Stimulated activated naive CD8-positive, alpha-beta T cell treated with anti-CD3 and anti-CD28 coated beads, Interleukin-15, amount 100 ng/mL, for 72 hours (primary cell): ENCODE data around the gene OLFML2B.

Source experiments
- ATAC-seq: fragments of 150-1000 bp; cut with Tn5 transposase; 2 replicates; pipeline ENCODE4 v1.10.0; 2021; ENCODE audit warnings: mild to moderate bottlenecking, moderate library complexity
- DNase-seq, 2 donors: peaks; one replicate each; pipeline ENCODE4 v3.0.0; 2021 to 2022
- H3K27ac Mint-ChIP-seq, 2 donors: one replicate each; pipeline ENCODE4 v1.8.0; 2022; ENCODE audit warnings: mild to moderate bottlenecking in 2 of 2, mixed read lengths in 2 of 2, moderate library complexity in 2 of 2
- H3K27me3 Mint-ChIP-seq: one replicate; pipeline ENCODE4 v1.8.0; 2022; ENCODE audit warnings: mixed read lengths
- H3K4me1 Mint-ChIP-seq: one replicate; pipeline ENCODE4 v1.8.0; 2022; ENCODE audit warnings: mild to moderate bottlenecking, mixed read lengths
- H3K4me3 Mint-ChIP-seq, 2 donors: one replicate each; pipeline ENCODE4 v1.8.0; 2022; ENCODE audit warnings: mild to moderate bottlenecking in 2 of 2, mixed read lengths in 2 of 2, moderate library complexity in 1 of 2
- H3K9me3 Mint-ChIP-seq, 2 donors: one replicate each; pipeline ENCODE4 v1.8.0; 2022; ENCODE audit warnings: mixed read lengths in 2 of 2

The OLFML2B gene

GRCh38 chr1:162003830-162004215, 19.8 kb downstream of the OLFML2B start:
- H3K9me3 Mint-ChIP-seq, result no peaks in the 10 kb centered on the region
- H3K4me3 Mint-ChIP-seq, result no peak overlapping the region
- no peak for DNase-seq
- no peak for ATAC-seq
- peaks cover 18% of the 10 kb centered on the region for H3K4me1 Mint-ChIP-seq
- H3K27me3 Mint-ChIP-seq, result peaks cover 19% of the 10 kb centered on the region
- peak overlapping the region in 1 of 2 donors; percentile 42 for H3K27ac Mint-ChIP-seq

GRCh38 chr1:162003061-162003829, 20.4 kb downstream of the OLFML2B start:
- H3K27me3 Mint-ChIP-seq, result peaks cover 19% of the 10 kb centered on the region
- H3K9me3 Mint-ChIP-seq, result no peaks in the 10 kb centered on the region
- DNase-seq (no peak), ATAC-seq (no peak)
- peak overlapping the region; percentile 42 to 75 for H3K27ac Mint-ChIP-seq
- no peak overlapping the region for H3K4me3 Mint-ChIP-seq
- peaks cover 18% of the 10 kb centered on the region for H3K4me1 Mint-ChIP-seq

- no peak for ATAC-seq
- Mint-ChIP-seq H3K4me3 (no peak overlapping the region), H3K27ac (no peak overlapping the region), H3K9me3 (no peaks in the 10 kb centered on the region), H3K4me1 (peaks cover 18% of the 10 kb centered on the region), H3K27me3 (peaks cover 17% of the 10 kb centered on the region)
- DNase-seq, result no peak
Measured at GRCh38 chr1:162000053-162000420, 23.6 kb downstream of the OLFML2B start.

- ATAC-seq, result no peak
- H3K9me3 Mint-ChIP-seq, result no peaks in the 10 kb centered on the region
- peaks cover 13% of the 10 kb centered on the region for H3K4me1 Mint-ChIP-seq
- H3K27ac Mint-ChIP-seq, result no peak overlapping the region
- no peak overlapping the region for H3K4me3 Mint-ChIP-seq
- DNase-seq, result no peak
- H3K27me3 Mint-ChIP-seq, result peaks cover 12% of the 10 kb centered on the region
Measured at GRCh38 chr1:161999301-162000052, 24.2 kb downstream of the OLFML2B start.

- Mint-ChIP-seq H3K27me3 (peaks cover 7% of the 10 kb centered on the region), H3K4me1 (peaks cover 6% of the 10 kb centered on the region), H3K27ac (no peak overlapping the region), H3K4me3 (no peak overlapping the region), H3K9me3 (no peaks in the 10 kb centered on the region)
- ATAC-seq (no peak), DNase-seq (no peak)
Measured at GRCh38 chr1:161998811-161999210, 24.9 kb downstream of the OLFML2B start.

- H3K9me3 Mint-ChIP-seq, result peaks cover 0 to 8% of the 10 kb centered on the region in 2 donors
- ATAC-seq (no peak), DNase-seq (no peak)
- H3K4me3 Mint-ChIP-seq, result no peak overlapping the region
- no peaks in the 10 kb centered on the region for H3K27me3 Mint-ChIP-seq
- no peaks in the 10 kb centered on the region for H3K4me1 Mint-ChIP-seq
- no peak overlapping the region for H3K27ac Mint-ChIP-seq
Measured at GRCh38 chr1:161997152-161997551, 26.5 kb downstream of the OLFML2B start.

GRCh38 chr1:161994175-161994668, 29.4 kb downstream of the OLFML2B start:
- peaks cover 0 to 9% of the 10 kb centered on the region in 2 donors for H3K9me3 Mint-ChIP-seq
- no peaks in the 10 kb centered on the region for H3K4me1 Mint-ChIP-seq
- DNase-seq (no peak), ATAC-seq (no peak)
- no peaks in the 10 kb centered on the region for H3K27me3 Mint-ChIP-seq
- no peak overlapping the region for H3K27ac Mint-ChIP-seq
- H3K4me3 Mint-ChIP-seq, result no peak overlapping the region

GRCh38 chr1:161993576-161993975, 30.1 kb downstream of the OLFML2B start:
- DNase-seq, result no peak
- H3K9me3 Mint-ChIP-seq, result peaks cover 6 to 15% of the 10 kb centered on the region in 2 donors
- H3K4me1 Mint-ChIP-seq, result no peaks in the 10 kb centered on the region
- H3K27ac Mint-ChIP-seq, result no peak overlapping the region
- ATAC-seq, result no peak
- H3K4me3 Mint-ChIP-seq, result no peak overlapping the region
- H3K27me3 Mint-ChIP-seq, result no peaks in the 10 kb centered on the region

GRCh38 chr1:161989786-161990185, 33.9 kb downstream of the OLFML2B start:
- Mint-ChIP-seq H3K9me3 (peaks cover 9 to 31% of the 10 kb centered on the region in 2 donors), H3K27ac (no peak overlapping the region), H3K27me3 (no peaks in the 10 kb centered on the region), H3K4me1 (no peaks in the 10 kb centered on the region), H3K4me3 (no peak overlapping the region)
- DNase-seq, result no peak
- ATAC-seq, result no peak

GRCh38 chr1:161989108-161989507, 34.6 kb downstream of the OLFML2B start:
- no peak for ATAC-seq

GRCh38 chr1:161988413-161988812, 35.3 kb downstream of the OLFML2B start:
- Mint-ChIP-seq H3K4me3 (no peak overlapping the region), H3K27ac (peak overlapping the region in 1 of 2 donors; percentile 81)

More at GRCh38 chr1:161989108-161989507, 34.6 kb downstream of the OLFML2B start:
- DNase-seq, result no peak
- Mint-ChIP-seq H3K4me3 (no peak overlapping the region), H3K27ac (no peak overlapping the region), H3K4me1 (no peaks in the 10 kb centered on the region), H3K27me3 (no peaks in the 10 kb centered on the region), H3K9me3 (peaks cover 9 to 31% of the 10 kb centered on the region in 2 donors)

GRCh38 chr1:161987872-161988271, 35.8 kb downstream of the OLFML2B start:
- Mint-ChIP-seq H3K27ac (no peak overlapping the region), H3K4me1 (no peaks in the 10 kb centered on the region)
- ATAC-seq, result no peak

More at GRCh38 chr1:161988413-161988812, 35.3 kb downstream of the OLFML2B start:
- no peaks in the 10 kb centered on the region for H3K27me3 Mint-ChIP-seq
- ATAC-seq, result no peak
- DNase-seq, result no peak
- H3K4me1 Mint-ChIP-seq, result no peaks in the 10 kb centered on the region
- H3K9me3 Mint-ChIP-seq, result peaks cover 9 to 31% of the 10 kb centered on the region in 2 donors

GRCh38 chr1:161987303-161987702, 36.4 kb downstream of the OLFML2B start:
- no peak for DNase-seq
- no peaks in the 10 kb centered on the region for H3K4me1 Mint-ChIP-seq
- H3K9me3 Mint-ChIP-seq, result peaks cover 9 to 25% of the 10 kb centered on the region in 2 donors
- no peaks in the 10 kb centered on the region for H3K27me3 Mint-ChIP-seq
- H3K27ac Mint-ChIP-seq, result no peak overlapping the region
- ATAC-seq, result no peak
- no peak overlapping the region for H3K4me3 Mint-ChIP-seq

More at GRCh38 chr1:161987872-161988271, 35.8 kb downstream of the OLFML2B start:
- Mint-ChIP-seq H3K9me3 (peaks cover 9 to 31% of the 10 kb centered on the region in 2 donors), H3K4me3 (no peak overlapping the region), H3K27me3 (no peaks in the 10 kb centered on the region)
- DNase-seq, result no peak

GRCh38 chr1:161986328-161986727, 37.3 kb downstream of the OLFML2B start:
- DNase-seq (no peak), ATAC-seq (no peak)
- Mint-ChIP-seq H3K4me3 (no peak overlapping the region), H3K4me1 (no peaks in the 10 kb centered on the region), H3K9me3 (peaks cover 9 to 23% of the 10 kb centered on the region in 2 donors), H3K27ac (no peak overlapping the region), H3K27me3 (no peaks in the 10 kb centered on the region)

- no peak overlapping the region for H3K4me3 Mint-ChIP-seq
- H3K27ac Mint-ChIP-seq, result no peak overlapping the region
- no peak for ATAC-seq
- no peaks in the 10 kb centered on the region for H3K4me1 Mint-ChIP-seq
- no peaks in the 10 kb centered on the region for H3K27me3 Mint-ChIP-seq
- H3K9me3 Mint-ChIP-seq, result peaks cover 9 to 23% of the 10 kb centered on the region in 2 donors
- no peak for DNase-seq
Measured at GRCh38 chr1:161985301-161985822, 38.3 kb downstream of the OLFML2B start.

GRCh38 chr1:161983725-161984124, 39.9 kb downstream of the OLFML2B start:
- no peak for DNase-seq
- ATAC-seq, result no peak
- Mint-ChIP-seq H3K4me3 (no peak overlapping the region), H3K27ac (no peak overlapping the region), H3K4me1 (no peaks in the 10 kb centered on the region), H3K9me3 (peaks cover 4 to 18% of the 10 kb centered on the region in 2 donors), H3K27me3 (no peaks in the 10 kb centered on the region)
